Karpas-422 (cell line): Measurements from ENCODE around the gene ZNF70. TPM values are rescaled to one million over a fixed set of nuclear protein-coding genes. Genes with fewer than 3 reads are reported as not detected.

Experiments
- DNase-seq: peaks from one replicate; pipeline ENCODE4 v3.0.0-alpha.2; 2015
- H2AFZ ChIP-seq: fragments of 200-600 bp; sonication (generic); 2 replicates; pipeline ENCODE4 v1.6.1; 2014; ENCODE audit warnings: antibody characterized with exemption, low read length, mixed read lengths
- H3K27ac ChIP-seq: fragments of 200-600 bp; sonication (generic); 2 replicates; pipeline ENCODE4 v1.5.1; 2014; ENCODE audit warnings: mild to moderate bottlenecking, low read length, moderate library complexity
- H3K27me3 ChIP-seq: fragments of 200-600 bp; sonication (generic); 2 replicates; pipeline ENCODE4 v1.6.1; 2014; ENCODE audit warnings: low read length, mixed read lengths
- H3K36me3 ChIP-seq: fragments of 200-600 bp; sonication (generic); 2 replicates; pipeline ENCODE4 v1.6.1; 2014; ENCODE audit warnings: low read length, mixed read lengths; ENCODE audit not compliant: insufficient read depth
- H3K4me1 ChIP-seq: fragments of 200-600 bp; sonication (generic); 2 replicates; pipeline ENCODE4 v1.6.1; 2014; ENCODE audit warnings: mild to moderate bottlenecking, low read length, mixed read lengths
- H3K4me2 ChIP-seq: fragments of 200-600 bp; sonication (generic); 2 replicates; pipeline ENCODE4 v1.6.1; 2014; ENCODE audit warnings: low read length, low read depth, mild to moderate bottlenecking; ENCODE audit not compliant: poor library complexity, severe bottlenecking
- H3K4me3 ChIP-seq: fragments of 200-600 bp; sonication (generic); 2 replicates; pipeline ENCODE4 v1.5.1; 2014; ENCODE audit warnings: mild to moderate bottlenecking, antibody characterized with exemption, low read length, mixed read lengths
- H3K79me2 ChIP-seq: fragments of 200-600 bp; sonication (generic); 2 replicates; pipeline ENCODE4 v1.6.1; 2014; ENCODE audit warnings: mild to moderate bottlenecking, low read length, mixed read lengths
- H3K9ac ChIP-seq: fragments of 200-600 bp; sonication (generic); 2 replicates; pipeline ENCODE4 v1.6.0; 2014; ENCODE audit warnings: low read length
- H3K9me2 ChIP-seq: fragments of 200-600 bp; sonication (generic), shearing (Covaris generic); replicated peaks from 2 replicates; pipeline ENCODE4 v1.6.0; 2014; ENCODE audit warnings: mild to moderate bottlenecking, low read length, moderate library complexity; ENCODE audit not compliant: insufficient read depth
- H3K9me3 ChIP-seq: fragments of 300-700, 200-600 bp; sonication (generic); 2 replicates; pipeline ENCODE4 v1.6.1; 2014; ENCODE audit warnings: low read length, mixed read lengths
- H4K20me1 ChIP-seq: fragments of 200-600 bp; sonication (generic); 2 replicates; pipeline ENCODE4 v1.6.1; 2014; ENCODE audit warnings: mild to moderate bottlenecking, antibody characterized with exemption, low read length, low read depth; ENCODE audit not compliant: insufficient read depth
- total RNA-seq: library from RNA; depleted of rRNA; stranded (reverse); fragments of >200 nt; shearing (Covaris generic); gene quantifications from 2 replicates; pipeline ENCODE4 v1.2.3, GENCODE V29; 2014; ENCODE audit warnings: low replicate concordance

The ZNF70 gene
- total RNA-seq, 1 experiment from 2014 or later: 8.5 TPM

DNA sequence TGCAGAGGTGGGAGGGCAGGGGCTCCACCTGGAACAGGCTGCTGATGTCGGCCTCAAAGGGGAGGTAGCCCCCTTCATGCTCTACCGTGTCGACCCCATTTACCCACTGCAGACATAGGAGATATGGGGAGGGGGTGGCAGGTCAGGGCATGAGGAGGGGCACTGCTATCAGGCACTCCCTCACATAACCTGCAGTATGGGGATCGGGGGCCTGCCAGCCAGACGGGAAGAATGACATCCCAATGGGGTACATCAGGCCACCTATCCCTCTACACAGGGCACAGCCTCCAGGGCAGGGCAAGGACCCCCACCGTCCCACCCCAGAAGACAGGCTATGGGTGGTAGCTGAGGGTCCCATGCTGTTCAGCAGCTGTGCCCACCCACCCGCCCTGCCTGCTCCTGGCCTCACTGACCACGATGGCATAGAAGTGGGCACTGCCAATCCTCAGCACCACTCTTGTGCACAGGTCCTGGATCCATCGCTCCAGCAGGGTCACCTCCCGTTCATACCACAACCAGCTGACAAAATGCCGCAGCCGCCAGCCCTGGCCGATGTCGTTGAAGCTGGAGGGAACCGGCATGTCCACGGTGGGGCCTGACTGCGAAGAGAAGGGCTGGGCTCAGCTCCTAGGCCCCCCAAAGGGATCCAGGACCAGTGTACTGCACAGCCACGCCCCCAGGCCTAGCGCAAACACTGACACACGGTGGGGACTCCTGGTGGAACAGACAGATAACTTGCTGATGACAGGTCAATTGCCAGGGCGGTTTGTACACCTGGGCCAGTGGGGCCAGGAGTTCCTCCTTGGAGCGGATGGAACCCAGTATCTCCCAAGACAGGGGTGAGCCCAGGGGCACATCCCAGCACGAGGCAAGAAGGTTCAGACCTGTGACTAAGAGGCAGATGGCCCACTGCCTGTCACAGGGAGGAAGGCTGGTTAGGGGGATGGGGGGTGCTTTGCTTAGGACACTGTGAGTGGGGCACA lies 36.0 kb downstream of the ZNF70 start:
- Histone ChIP-seq H2AFZ (no peak overlapping the region), H4K20me1 (no peaks in the 10 kb centered on the region), H3K9me2 (no peaks in the 10 kb centered on the region), H3K79me2 (peaks cover 25% of the 10 kb centered on the region), H3K36me3 (peaks cover 25% of the 10 kb centered on the region), H3K9me3 (no peaks in the 10 kb centered on the region), H3K27ac (no peak overlapping the region), H3K4me2 (no peak overlapping the region), H3K9ac (no peak overlapping the region), H3K27me3 (no peaks in the 10 kb centered on the region), H3K4me3 (no peak overlapping the region), H3K4me1 (peaks cover 12% of the 10 kb centered on the region)
- DNase-seq: peak; percentile 41

DNA sequence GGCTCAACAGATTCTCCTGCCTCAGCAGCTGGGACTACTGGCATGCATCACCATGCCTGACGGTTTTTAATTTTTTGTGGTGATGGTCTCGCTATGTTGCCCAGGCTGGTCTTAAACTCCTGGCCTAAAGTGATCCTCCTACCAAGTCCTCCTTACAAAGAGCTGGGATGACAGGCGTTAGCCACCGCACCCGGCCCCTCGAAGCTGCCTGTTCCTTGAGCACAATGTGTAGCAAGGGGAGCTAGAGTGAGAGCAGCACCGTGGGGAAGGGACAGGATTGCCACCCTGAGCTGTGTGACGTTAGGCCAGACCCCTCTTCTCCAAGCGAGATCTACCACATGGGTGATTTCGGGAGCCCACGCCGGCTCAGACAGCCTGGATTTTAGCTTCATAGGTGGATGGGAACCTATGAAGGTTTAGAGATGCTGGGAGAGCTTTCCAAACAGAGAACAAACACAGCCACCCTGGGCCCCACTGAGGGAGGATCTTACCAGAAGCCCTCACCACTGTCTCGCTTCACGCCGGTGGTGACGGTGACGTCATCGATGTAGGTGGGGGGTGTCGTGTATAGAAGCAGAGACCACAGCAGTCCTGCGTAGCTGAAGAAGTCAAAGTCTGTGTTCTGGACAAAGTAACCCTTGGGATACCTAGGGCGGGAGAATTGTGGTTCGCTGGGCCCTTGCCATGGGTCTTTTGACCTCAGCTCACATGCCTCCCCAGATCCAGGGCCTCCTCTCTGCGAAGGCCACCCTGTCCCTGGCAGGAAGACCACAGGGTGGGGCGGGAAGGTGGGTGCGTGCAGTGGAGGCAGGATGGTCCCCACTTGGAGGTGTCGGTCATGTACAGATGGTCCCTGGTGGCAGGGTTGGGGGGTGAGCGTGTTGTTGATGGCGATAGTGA lies 37.0 kb downstream of the ZNF70 start:
- Histone ChIP-seq H3K4me3 (no peak overlapping the region), H3K79me2 (peaks cover 25% of the 10 kb centered on the region), H2AFZ (no peak overlapping the region), H3K9me3 (no peaks in the 10 kb centered on the region), H3K4me1 (peaks cover 12% of the 10 kb centered on the region), H3K9ac (no peak overlapping the region), H3K9me2 (no peaks in the 10 kb centered on the region), H3K36me3 (peaks cover 32% of the 10 kb centered on the region), H3K4me2 (no peak overlapping the region), H4K20me1 (no peaks in the 10 kb centered on the region), H3K27me3 (no peaks in the 10 kb centered on the region), H3K27ac (no peak overlapping the region)
- peak; percentile 38 for DNase-seq

DNA sequence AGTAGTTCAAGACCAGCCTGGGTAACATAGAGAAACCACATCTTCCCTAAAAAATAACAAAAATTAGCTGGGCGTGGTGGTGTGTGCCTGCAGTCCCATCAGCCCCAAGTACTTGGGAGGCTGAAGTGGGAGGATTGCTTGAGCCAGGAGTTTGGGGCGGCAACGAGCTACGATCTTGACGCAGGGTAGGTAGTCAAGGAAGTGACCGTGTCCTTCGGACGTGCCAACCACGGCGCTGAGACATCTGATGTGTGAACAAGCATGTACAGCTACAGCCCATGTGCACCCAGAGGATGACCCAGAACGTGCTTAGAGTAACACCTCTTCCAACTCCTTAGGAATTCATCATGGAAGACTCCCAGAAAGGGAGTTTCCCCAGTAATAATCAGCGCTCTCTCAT lies 38.7 kb downstream of the ZNF70 start:
- Histone ChIP-seq H3K27me3 (no peaks in the 10 kb centered on the region), H3K79me2 (peaks cover 37% of the 10 kb centered on the region), H3K4me2 (no peak overlapping the region), H3K9me2 (no peaks in the 10 kb centered on the region), H3K4me3 (no peak overlapping the region), H3K27ac (no peak overlapping the region), H2AFZ (no peak overlapping the region), H3K9ac (no peak overlapping the region), H3K36me3 (peaks cover 46% of the 10 kb centered on the region), H3K9me3 (no peaks in the 10 kb centered on the region), H3K4me1 (peaks cover 9% of the 10 kb centered on the region), H4K20me1 (no peaks in the 10 kb centered on the region)
- DNase-seq: no peak

DNA sequence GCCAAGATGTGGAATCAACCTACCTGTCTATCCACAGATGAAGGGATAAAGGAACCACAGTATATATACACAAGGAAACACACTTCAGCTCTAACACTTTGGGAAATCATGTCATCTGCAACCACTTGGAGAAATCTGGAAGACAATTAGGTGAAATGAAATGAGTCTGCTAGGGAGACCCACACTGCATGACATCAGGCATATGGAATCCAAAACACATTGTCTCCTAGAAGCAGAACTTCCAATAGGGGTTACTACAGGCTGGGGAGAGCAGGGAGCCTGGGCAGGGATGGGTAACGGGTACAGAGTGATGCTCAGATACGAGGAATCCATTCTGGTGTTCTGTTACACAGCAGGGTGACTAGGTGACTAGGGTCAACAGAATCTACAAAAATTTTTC lies 41.8 kb downstream of the ZNF70 start:
- no peak overlapping the region for H3K4me3 ChIP-seq
- H3K27ac ChIP-seq: no peak overlapping the region
- H3K79me2 ChIP-seq: peaks cover 42% of the 10 kb centered on the region
- DNase-seq: no peak
- no peaks in the 10 kb centered on the region for H3K9me3 ChIP-seq
- H3K27me3 ChIP-seq: no peaks in the 10 kb centered on the region
- H3K4me2 ChIP-seq: no peak overlapping the region
- H4K20me1 ChIP-seq: no peaks in the 10 kb centered on the region
- no peak overlapping the region for H3K9ac ChIP-seq
- no peaks in the 10 kb centered on the region for H3K9me2 ChIP-seq
- H2AFZ ChIP-seq: no peak overlapping the region
- H3K36me3 ChIP-seq: peaks cover 64% of the 10 kb centered on the region
- peaks cover 16% of the 10 kb centered on the region for H3K4me1 ChIP-seq

DNA sequence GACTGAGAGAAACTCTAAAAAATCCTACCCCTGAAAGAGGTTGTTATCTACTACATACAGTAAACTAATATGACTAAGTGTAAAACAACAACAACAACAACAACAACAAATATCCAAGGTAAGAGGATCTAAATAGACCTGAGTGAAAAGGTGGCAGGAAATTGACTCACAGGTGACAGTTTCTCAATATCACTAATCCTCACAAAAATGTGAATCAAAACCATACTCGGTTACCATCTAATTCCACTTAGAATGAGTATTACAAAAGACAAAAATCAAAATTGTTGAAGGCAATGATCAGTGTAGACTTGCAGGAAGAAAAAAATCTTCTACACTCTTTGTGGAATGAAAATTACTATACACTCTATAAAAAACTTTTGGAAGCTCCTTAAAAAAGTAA lies 42.6 kb downstream of the ZNF70 start:
- peaks cover 68% of the 10 kb centered on the region for H3K36me3 ChIP-seq
- H3K4me2 ChIP-seq: no peak overlapping the region
- DNase-seq: no peak
- H3K4me3 ChIP-seq: no peak overlapping the region
- H3K4me1 ChIP-seq: peaks cover 18% of the 10 kb centered on the region
- no peaks in the 10 kb centered on the region for H4K20me1 ChIP-seq
- no peak overlapping the region for H2AFZ ChIP-seq
- no peak overlapping the region for H3K27ac ChIP-seq
- no peaks in the 10 kb centered on the region for H3K9me2 ChIP-seq
- H3K9me3 ChIP-seq: no peaks in the 10 kb centered on the region
- no peak overlapping the region for H3K9ac ChIP-seq
- H3K79me2 ChIP-seq: peaks cover 51% of the 10 kb centered on the region
- no peaks in the 10 kb centered on the region for H3K27me3 ChIP-seq

DNA sequence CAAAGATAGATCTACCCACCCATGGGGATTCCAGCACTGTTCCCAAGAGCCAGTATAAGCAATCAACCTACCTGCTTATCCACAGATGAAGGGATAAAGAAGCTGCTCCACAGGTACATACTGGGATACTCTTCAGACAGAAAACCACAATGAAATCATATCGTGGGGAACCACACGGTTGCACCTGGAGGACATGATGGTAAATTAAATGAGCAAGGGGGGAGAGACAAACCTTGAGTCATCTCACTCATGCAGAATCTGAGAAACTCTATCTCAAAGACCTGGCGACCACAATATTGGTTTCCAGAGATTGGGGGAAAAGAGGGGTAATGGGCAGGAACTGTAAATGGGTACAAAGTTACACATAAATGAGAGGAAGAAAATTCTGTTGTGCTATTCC lies 45.6 kb downstream of the ZNF70 start:
- no peaks in the 10 kb centered on the region for H3K9me3 ChIP-seq

DNA sequence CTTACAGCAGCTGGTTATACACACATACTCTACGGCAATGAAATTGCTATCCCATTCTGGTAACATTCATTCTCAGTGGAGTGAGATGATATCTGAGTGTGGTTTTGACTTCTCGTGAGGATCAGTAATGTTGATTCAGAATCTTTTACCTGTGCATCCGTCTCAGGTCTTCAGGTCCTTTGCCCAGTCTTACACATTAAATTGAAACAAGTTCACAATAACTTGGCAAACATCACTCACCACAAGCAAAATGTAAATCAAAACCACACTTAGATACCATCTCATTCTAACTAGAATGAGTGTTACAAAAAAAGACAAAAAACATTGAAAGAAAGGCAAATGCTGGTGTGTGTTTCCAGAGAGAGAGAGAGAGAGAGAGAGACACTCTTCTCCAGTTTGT lies 46.1 kb downstream of the ZNF70 start:
- H3K9me3 ChIP-seq: no peaks in the 10 kb centered on the region
- peaks cover 20% of the 10 kb centered on the region for H3K4me1 ChIP-seq
- H3K79me2 ChIP-seq: peaks cover 83% of the 10 kb centered on the region
- H3K36me3 ChIP-seq: peaks cover 76% of the 10 kb centered on the region
- no peak overlapping the region for H2AFZ ChIP-seq
- DNase-seq: no peak
- no peak overlapping the region for H3K9ac ChIP-seq
- peak overlapping the region; percentile 14; the same call in 1 of the 2 replicates for H3K27ac ChIP-seq
- no peak overlapping the region for H3K4me2 ChIP-seq
- no peak overlapping the region for H3K4me3 ChIP-seq
- H3K9me2 ChIP-seq: no peaks in the 10 kb centered on the region
- H4K20me1 ChIP-seq: no peaks in the 10 kb centered on the region
- H3K27me3 ChIP-seq: no peaks in the 10 kb centered on the region

More for the DNA sequence above, 45.6 kb downstream of the ZNF70 start:
- no peak overlapping the region for H3K9ac ChIP-seq
- no peaks in the 10 kb centered on the region for H3K27me3 ChIP-seq
- no peaks in the 10 kb centered on the region for H3K9me2 ChIP-seq
- no peak for DNase-seq
- no peak overlapping the region for H3K4me2 ChIP-seq
- H3K27ac ChIP-seq: 0 out of 2 replicates have a peak overlapping the region, but pooled peaks have one; percentile 14
- H3K36me3 ChIP-seq: peaks cover 76% of the 10 kb centered on the region
- H2AFZ ChIP-seq: no peak overlapping the region
- H4K20me1 ChIP-seq: no peaks in the 10 kb centered on the region
- H3K4me3 ChIP-seq: no peak overlapping the region
- peaks cover 80% of the 10 kb centered on the region for H3K79me2 ChIP-seq
- peaks cover 20% of the 10 kb centered on the region for H3K4me1 ChIP-seq

DNA sequence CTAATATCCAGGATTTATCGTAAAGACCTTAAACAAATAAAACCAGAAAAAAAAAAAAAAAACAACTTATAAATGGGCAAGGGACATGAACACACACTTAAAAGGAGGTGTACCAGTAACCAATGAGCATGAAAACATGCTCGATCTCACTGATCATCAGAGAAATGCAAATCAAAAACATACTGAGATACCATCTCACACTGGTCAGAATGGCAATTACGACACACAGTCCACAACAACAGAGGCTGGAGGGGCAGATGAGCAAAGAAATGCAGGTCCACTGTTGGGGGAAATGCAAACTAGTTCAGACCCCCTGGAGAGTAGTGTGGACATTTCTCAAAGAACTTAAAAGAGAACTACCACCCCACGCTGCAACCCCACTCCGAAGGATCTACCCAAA lies 46.9 kb downstream of the ZNF70 start:
- Histone ChIP-seq H3K9ac (no peak overlapping the region), H3K79me2 (peaks cover 88% of the 10 kb centered on the region), H3K9me3 (no peaks in the 10 kb centered on the region), H3K27me3 (no peaks in the 10 kb centered on the region), H3K36me3 (peaks cover 77% of the 10 kb centered on the region), H4K20me1 (no peaks in the 10 kb centered on the region), H2AFZ (no peak overlapping the region), H3K4me1 (peaks cover 27% of the 10 kb centered on the region), H3K4me3 (no peak overlapping the region), H3K4me2 (no peak overlapping the region), H3K9me2 (no peaks in the 10 kb centered on the region), H3K27ac (no peak overlapping the region)
- DNase-seq: no peak
